SK-N-MC (cell line): ENCODE data around the gene RNF41.
"Not testable (repeated sequence)": the region's sequence is repeated elsewhere in the genome, so short reads cannot be mapped to it uniquely, and the experiment has no call there.

ENCODE experiments used
- DNase-seq: peaks from one replicate; pipeline ENCODE4 v3.0.0-alpha.2; 2011; ENCODE audit warnings: low read depth, low spot score
- H3K27ac ChIP-seq: fragments of 200-600 bp; sonication (generic); 2 replicates; pipeline ENCODE4 v1.5.1; 2016; ENCODE audit warnings: mixed run types
- H3K36me3 ChIP-seq: fragments of 200-600 bp; sonication (generic); 2 replicates; pipeline ENCODE4 v1.6.1; 2017; ENCODE audit warnings: antibody characterized with exemption, low read length, mixed read lengths; ENCODE audit not compliant: insufficient read depth
- H3K4me3 ChIP-seq: fragments of 200-600 bp; sonication (generic); 2 replicates; pipeline ENCODE4 v1.5.1; 2016
- H3K9ac ChIP-seq: fragments of 200-600 bp; sonication (generic); 2 replicates; pipeline ENCODE4 v1.8.0; 2017; ENCODE audit warnings: mixed run types, mixed read lengths; ENCODE audit not compliant: insufficient read length
- H3K9me3 ChIP-seq: fragments of 200-600 bp; sonication (generic); 2 replicates; pipeline ENCODE4 v1.6.1; 2017; ENCODE audit warnings: low read depth, mild to moderate bottlenecking, antibody characterized with exemption, low read length, moderate library complexity, mixed read lengths
- EZH2 ChIP-seq: fragments of 200-600 bp; sonication (generic); IDR thresholded peaks from one replicate; pipeline ENCODE4 v1.6.1; 2017; ENCODE audit warnings: antibody characterized with exemption
- FOXP2 ChIP-seq: optimal IDR thresholded peaks from 2 replicates; pipeline ENCODE3; 2011; ENCODE audit warnings: mild to moderate bottlenecking, moderate library complexity; ENCODE audit not compliant: insufficient read depth; ENCODE audit errors: extremely low read length, control extremely low read depth
- POLR2AphosphoS5 ChIP-seq: IDR thresholded peaks from 2 replicates; pipeline ENCODE4 v1.6.1; 2012; ENCODE audit warnings: mild to moderate bottlenecking, low read depth, low read length, borderline replicate concordance

The RNF41 gene

GRCh38 chr12:56157201-56158028 is 64.3 kb downstream of the RNF41 start:
- Histone ChIP-seq H3K36me3 (peaks cover 38% of the 10 kb centered on the region), H3K4me3 (peak overlapping the region; percentile 89), H3K9ac (peak overlapping the region; percentile 91), H3K27ac (peak overlapping the region; percentile 89), H3K9me3 (no peaks in the 10 kb centered on the region)
- DNase-seq = peak; percentile 34
- peak; percentile 61 for TF ChIP-seq POLR2AphosphoS5
- no peak for TF ChIP-seq EZH2

DNA sequence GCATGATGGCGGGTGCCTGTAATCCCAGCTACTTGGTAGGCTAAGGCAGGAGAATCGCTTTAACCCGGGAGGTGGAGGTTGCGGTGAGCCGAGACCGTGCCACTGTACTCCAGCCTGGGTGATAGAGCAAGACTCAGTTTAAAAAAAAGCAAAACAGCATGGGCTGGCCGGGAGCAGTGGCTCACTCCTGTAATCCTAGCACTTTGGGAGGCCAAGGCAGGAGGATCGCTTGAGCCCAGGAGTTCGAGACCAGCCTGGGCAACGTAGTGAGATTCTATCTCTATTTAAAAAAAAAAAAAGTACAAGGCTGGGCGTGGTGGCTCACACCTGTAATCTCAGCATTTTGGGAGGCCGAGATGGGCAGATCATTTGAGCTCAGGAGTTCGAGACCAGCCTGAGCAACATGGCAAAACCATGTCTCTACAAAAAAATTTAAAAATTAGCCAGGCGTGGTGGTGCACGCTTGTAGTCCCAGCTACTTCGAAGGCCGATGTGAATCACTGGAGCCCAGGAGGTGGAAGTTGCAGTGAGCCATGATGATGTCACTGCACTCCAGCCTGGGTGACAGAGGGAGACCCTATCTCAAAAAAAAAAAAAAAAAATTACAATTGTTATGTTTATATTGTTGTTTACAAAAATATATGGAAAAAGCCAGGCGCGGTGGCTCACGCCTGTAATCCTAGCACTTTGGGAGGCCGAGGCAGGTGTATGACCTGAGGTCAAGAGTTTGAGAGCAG is 65.1 kb downstream of the RNF41 start:
- peaks cover 33% of the 10 kb centered on the region for H3K36me3 ChIP-seq
- H3K4me3 ChIP-seq = peak overlapping the region; percentile 89; the same call in 1 of the 2 replicates
- peak overlapping the region; percentile 89 for H3K27ac ChIP-seq
- H3K9me3 ChIP-seq, DNase-seq, H3K9ac ChIP-seq: not testable (repeated sequence)

GRCh38 chr12:56155256-56155845 is 66.4 kb downstream of the RNF41 start:
- H3K9me3 ChIP-seq = no peaks in the 10 kb centered on the region
- H3K36me3 ChIP-seq = peaks cover 20% of the 10 kb centered on the region
- TF ChIP-seq FOXP2 (no peak), POLR2AphosphoS5 (no peak), EZH2 (no peak)
- DNase-seq = no peak
- H3K27ac ChIP-seq = 0 out of 2 replicates have a peak overlapping the region, but pooled peaks have one; percentile 27
- H3K4me3 ChIP-seq = no peak overlapping the region
- no peak overlapping the region for H3K9ac ChIP-seq

GRCh38 chr12:56154818-56155217 is 66.9 kb downstream of the RNF41 start:
- Histone ChIP-seq H3K9me3 (no peaks in the 10 kb centered on the region), H3K4me3 (no peak overlapping the region), H3K9ac (no peak overlapping the region), H3K27ac (0 out of 2 replicates have a peak overlapping the region, but pooled peaks have one; percentile 27), H3K36me3 (peaks cover 14% of the 10 kb centered on the region)
- no peak for DNase-seq
- TF ChIP-seq FOXP2 (no peak), EZH2 (no peak), POLR2AphosphoS5 (no peak)

DNA sequence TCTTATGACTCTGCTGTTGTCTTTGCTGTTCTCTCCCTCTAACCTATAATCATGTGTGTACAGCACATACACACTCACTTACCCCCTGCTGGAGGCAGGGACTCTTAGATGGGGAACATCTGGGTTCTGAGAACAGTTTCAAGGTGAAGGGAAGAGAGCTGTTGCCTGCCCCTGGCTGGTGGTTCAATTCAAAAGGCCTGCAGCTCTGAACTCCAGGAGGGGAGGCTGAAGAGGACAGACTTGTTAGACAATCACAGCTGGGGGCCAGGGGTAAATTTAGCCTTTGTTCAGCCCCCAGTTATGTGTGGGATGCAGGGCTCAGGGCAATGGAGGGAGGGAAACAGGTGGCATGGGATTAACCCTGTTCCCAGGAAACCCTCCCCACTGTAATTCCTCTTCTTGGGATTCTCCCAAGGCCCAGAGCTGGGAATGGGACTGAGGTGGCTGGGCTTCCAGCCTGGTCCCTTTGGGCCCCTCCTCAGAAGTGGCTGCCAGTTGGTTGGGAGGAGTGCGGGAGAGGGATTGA is 67.4 kb downstream of the RNF41 start:
- no peaks in the 10 kb centered on the region for H3K9me3 ChIP-seq
- no peak overlapping the region for H3K9ac ChIP-seq
- TF ChIP-seq EZH2 (no peak), POLR2AphosphoS5 (no peak), FOXP2 (no peak)
- H3K4me3 ChIP-seq = no peak overlapping the region
- H3K36me3 ChIP-seq = peaks cover 9% of the 10 kb centered on the region
- H3K27ac ChIP-seq = 0 out of 2 replicates have a peak overlapping the region, but pooled peaks have one; percentile 27
- no peak for DNase-seq

- H3K36me3 ChIP-seq = peaks cover 8% of the 10 kb centered on the region
- H3K27ac ChIP-seq = no peak overlapping the region
- no peak for DNase-seq
- peak overlapping the region; percentile 81 for H3K4me3 ChIP-seq
- peak overlapping the region; percentile 84 for H3K9ac ChIP-seq
- TF ChIP-seq EZH2 (no peak), FOXP2 (no peak), POLR2AphosphoS5 (no peak)
- no peaks in the 10 kb centered on the region for H3K9me3 ChIP-seq
These were observed 68.0 kb downstream of the RNF41 start for GRCh38 chr12:56153678-56154065.

- peak overlapping the region; percentile 82 for H3K27ac ChIP-seq
- no peak for TF ChIP-seq FOXP2
These were observed 68.7 kb downstream of the RNF41 start for GRCh38 chr12:56152756-56153677.

More at GRCh38 chr12:56152756-56153677, 68.7 kb downstream of the RNF41 start:
- H3K4me3 ChIP-seq = peak overlapping the region; percentile 81
- no peak for DNase-seq
- H3K36me3 ChIP-seq = peaks cover 8% of the 10 kb centered on the region
- peak overlapping the region; percentile 84 for H3K9ac ChIP-seq
- H3K9me3 ChIP-seq = no peaks in the 10 kb centered on the region
